NCI-H1105 treated with DMSO at 0.1 percent for 48 hours (cell line): ENCODE measurements around the gene GPR152.

Experiments used
- DNase-seq: peaks from one replicate; lab custom pipeline; 2025; lab: John Stamatoyannopoulos, UW

GPR152 gene

DNA sequence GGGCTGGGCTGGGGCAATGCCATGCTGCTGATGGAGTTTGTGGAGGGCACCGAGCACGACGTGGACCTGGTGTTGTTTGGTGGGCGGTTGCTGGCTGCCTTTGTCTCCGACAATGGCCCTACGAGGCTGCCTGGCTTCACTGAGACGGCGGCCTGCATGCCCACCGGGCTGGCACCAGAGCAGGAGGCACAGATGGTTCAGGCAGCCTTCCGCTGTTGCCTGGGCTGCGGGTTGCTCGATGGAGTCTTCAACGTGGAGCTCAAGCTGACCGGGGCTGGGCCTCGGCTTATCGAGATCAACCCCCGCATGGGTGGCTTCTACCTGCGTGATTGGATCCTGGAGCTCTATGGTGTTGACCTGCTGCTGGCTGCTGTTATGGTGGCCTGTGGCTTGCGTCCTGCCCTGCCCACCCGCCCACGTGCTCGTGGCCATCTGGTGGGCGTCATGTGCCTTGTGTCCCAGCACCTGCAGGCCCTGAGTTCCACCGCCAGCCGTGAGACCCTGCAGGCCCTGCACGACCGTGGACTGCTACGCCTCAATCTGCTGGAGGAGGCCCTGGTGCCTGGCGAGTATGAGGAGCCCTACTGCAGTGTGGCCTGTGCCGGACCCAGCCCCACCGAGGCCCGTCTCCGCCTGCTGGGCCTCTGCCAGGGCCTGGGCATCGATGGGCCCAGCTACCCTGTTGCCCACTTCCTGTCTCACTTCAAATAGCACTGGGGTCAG lies 28.5 kb downstream of the GPR152 start:
- no peak for DNase-seq

DNA sequence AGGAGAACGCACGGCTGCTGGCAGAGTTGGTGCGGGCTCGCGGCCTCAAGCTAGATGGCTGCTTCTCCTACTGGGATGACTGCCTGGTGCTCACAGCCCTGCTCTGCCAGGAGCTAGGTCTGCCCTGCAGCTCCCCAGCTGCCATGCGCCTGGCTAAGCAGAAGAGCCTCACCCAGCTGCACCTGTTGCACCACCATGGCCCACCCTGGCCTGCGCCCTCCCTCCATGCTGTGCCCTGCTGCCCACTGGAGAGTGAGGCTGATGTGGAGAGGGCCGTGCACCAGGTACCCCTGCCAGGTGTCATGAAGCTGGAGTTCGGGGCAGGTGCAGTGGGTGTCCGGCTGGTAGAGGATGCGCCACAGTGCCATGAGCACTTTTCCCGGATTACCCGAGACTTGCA lies 29.1 kb downstream of the GPR152 start:
- no peak for DNase-seq

DNA sequence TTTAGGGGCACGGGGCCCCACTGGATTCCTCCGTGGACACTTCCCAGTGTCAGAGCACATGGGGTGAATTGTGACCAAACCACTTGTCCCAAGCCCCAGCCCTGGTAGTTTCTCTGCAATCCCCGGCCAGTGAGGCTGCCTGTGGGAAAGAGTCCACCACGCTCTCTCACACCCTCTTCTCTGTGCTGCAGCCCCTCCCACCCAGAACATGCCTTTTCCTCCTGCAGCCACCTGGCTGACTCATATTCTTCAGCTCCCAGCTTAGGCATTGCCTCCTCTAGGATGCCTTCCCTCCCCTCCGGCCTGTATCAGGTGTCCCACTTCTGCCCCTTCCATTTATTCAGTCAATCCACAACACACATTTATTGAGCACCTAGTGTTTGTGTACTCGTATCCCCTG lies 29.6 kb downstream of the GPR152 start:
- no peak for DNase-seq

DNA sequence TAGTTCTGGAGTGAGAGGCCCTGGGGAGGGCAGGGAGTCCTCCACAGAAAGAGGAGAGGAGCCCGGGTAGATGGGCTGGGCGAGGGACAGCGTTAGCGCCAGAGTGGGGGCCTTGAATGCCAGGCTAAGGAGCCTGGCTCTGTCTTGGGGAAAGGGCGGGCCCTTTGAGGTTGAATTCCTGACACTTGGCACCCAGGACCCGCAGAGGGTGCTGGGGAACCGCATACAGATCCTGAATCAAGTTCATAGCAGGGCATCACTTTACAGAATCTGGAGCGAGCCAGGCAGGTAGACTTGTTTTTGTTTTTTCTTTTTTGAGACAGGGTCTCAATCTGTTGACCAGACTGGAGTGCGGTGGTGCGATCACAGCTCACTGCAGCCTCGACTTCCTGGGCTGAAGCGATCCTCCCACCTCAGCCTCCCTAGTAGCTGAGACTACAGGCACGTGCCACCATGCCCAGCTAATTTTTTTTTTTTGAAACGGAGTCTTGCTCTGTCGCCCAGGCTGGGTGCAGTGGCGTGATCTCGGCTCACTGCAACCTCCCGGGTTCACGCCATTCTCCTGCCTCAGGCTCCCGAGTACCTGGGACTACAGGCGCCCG lies 31.0 kb downstream of the GPR152 start:
- DNase-seq = no peak

DNA sequence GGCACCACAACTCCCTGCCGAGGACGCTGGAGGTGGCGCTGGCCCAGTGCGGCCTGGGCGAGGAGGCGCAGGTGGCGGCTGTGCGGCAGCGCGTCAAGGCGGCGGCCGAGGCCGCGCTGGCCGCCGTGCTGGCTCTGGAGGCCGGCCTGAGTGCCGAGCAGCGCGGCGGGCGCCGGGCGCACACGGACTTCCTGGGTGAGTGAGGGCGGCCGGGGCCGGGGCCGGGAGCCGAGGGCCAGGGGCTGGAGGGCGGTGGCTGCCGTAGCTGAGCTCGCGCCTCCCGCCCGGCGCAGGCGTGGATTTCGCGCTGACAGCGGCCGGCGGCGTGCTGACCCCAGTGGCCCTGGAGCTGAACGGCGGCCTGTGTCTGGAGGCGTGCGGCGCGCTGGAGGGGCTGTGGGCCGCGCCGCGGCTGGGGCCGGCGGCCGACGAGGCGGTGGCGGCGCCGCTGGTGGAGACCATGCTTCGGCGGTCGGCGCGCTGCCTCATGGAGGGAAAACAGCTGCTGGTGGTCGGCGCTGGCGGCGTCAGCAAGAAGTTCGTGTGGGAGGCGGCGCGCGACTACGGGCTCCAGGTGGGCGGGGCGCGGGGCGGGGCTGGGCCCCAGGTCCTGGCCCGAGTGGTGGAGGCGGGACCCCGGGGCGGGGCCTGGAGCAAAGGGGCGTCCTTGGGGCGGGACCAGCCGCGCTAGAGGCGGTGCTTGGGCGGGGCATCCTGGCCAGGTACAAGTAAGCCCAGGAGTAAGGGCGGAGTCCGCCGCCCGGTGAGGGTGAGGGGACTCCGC lies 31.7 kb downstream of the GPR152 start:
- peak; percentile 90 for DNase-seq

DNA sequence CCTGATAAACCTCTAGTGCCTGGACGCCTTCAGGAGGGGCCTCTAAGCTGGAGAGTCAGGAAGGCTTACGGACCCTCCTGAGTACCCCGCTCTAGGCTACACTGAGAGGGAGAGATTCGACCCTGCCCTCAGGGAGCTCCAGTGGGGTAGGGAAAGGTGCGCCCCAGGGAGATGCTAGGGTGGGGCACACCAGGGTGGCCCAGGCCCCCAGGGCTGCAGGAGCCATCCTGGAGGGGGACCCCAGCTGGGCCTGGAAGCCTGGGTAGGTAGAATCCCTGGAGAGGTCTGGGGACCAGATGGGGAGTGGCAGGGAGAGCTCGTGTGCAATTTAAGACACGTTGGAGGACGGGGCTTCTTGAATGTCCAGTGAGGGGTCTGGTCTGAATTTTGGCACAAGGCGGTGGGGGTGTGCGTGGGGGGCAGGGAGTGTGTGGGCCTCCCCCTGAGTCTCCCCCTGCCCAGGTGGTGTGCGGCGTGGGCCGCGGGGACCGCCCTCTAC lies 32.3 kb downstream of the GPR152 start:
- DNase-seq = no peak

DNA sequence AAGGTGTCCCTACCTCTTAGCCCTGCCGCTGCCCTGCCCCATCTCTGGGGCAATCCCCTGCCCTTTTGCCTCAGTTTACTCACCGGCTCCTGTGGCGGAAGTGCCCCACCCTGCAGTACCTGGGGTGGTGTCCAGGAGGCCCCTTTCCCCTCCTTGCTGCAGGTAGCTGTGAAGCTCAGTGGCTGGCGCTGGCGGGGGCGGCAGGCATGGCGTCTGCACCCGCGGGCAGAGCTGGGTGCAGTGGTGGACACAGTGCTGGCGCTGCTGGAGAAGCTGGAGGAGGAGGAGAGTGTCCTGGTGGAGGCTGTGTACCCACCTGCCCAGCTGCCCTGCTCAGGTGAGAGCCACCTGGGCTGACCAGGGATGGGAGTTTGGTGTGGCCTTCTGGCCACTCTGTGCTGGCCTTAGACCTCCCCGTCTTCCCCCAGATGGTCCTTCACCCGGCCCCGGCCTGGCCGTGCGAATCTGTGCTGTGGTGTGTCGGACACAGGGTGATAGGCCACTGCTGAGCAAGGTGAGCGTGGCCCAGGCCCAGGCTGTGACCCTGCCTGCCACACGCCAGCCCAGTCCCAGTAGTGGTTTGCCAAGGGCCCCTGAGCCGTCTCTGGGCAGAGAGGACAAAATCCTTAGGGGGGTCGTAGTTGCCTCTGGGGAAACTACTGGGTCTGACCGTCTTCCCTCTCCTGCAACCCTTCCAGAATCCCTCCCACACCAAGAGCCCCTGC lies 33.0 kb downstream of the GPR152 start:
- DNase-seq = no peak

DNA sequence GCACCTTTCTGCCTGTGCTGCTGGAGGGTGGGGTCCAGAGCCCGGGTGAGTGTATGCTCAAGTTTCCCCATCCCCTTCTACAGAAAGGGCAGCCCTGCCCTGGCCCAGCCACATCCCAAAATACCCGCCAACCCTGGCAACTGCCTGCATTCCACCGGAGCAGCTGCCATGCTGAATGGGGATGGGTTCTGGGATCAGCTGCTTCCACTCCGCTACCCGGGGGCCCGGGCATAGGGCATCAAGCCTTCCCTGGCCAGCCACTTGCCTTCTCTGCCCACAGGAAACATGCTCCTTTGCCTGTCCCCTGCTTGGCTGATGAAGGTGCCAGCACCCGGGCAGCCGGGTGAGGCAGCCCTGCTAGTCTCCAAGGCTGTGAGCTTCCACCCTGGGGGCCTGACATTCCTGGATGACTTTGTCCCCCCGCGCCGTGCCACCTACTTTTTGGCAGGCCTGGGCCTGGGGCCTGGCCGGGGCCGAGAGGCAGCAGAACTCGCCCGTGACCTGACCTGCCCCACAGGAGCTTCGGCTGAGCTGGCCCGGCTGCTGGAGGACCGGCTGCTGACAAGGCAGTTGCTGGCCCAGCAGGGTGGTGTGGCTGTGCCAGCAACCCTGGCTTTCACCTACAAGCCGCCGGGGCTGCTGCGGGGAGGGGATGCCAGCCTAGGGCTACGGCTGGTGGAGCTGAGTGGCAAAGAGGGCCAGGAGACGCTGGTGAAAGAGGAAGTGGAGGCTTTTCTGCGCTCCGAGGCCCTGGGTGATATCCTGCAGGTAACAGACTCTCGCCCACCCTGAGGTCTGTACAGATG lies 33.9 kb downstream of the GPR152 start:
- DNase-seq = no peak

DNA sequence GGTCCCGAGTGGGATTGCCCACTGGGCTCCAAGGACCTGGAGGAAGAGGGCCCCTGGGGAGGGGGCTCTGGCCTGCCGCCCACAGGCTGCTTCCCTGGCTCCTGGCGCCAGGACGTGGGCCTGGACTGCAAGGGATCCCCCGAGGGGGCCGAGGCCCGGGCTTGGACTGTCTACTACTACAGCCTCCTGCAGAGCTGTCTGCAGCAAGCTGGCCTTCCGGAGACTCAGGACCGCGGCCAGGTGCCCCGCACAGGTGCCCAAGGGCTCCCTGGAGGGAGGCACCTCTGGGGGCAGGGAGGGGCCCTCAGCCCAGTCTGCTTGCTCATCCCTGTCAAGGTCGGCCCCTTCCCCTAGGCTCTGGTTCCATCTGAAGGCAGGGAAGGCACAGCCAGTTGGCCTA lies 35.1 kb downstream of the GPR152 start:
- DNase-seq = no peak

DNA sequence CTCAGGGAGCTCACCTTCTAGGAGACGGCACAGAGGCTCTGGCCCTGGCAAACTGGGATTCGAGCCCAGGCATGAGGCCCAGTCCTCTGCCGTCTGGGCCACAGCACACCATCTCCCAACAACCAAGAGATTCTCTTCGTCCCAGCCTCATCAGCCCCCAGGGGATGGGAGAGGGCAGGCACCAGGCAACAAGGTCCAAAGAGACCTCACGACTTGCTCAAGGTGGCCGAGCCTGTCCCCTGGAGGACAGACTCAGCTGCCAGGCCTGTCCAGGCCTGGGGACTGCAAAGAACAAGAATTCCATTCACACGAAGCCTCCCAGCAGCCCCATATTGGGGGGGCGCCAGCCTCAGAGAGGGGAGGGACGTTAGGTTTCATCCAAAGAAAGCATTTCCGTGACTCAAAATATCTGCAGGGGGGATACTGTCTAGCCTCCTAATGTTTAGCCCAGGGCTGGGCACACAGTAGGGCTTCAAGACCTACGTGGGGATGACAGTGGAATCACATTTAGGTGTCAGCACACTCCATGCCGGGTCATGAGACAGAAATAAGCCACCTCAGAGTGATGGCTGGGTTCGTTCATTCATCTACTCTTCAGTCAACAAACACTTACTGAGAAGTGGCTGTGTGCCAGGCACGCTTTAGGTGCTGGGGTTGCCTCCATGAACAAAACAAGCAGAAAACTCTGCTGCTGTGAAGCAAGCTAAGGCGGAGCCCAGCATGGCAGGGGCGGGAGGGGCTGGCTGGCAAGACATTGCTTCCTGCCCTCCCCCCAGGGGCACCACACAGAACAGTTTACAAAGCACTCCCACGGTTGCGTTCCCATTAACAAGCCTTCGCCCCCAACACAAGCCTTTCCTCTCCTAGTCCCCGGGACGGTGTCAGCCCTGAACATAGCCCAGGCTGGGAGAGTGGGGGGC lies 35.9 kb downstream of the GPR152 start:
- peak; percentile 45 for DNase-seq

DNA sequence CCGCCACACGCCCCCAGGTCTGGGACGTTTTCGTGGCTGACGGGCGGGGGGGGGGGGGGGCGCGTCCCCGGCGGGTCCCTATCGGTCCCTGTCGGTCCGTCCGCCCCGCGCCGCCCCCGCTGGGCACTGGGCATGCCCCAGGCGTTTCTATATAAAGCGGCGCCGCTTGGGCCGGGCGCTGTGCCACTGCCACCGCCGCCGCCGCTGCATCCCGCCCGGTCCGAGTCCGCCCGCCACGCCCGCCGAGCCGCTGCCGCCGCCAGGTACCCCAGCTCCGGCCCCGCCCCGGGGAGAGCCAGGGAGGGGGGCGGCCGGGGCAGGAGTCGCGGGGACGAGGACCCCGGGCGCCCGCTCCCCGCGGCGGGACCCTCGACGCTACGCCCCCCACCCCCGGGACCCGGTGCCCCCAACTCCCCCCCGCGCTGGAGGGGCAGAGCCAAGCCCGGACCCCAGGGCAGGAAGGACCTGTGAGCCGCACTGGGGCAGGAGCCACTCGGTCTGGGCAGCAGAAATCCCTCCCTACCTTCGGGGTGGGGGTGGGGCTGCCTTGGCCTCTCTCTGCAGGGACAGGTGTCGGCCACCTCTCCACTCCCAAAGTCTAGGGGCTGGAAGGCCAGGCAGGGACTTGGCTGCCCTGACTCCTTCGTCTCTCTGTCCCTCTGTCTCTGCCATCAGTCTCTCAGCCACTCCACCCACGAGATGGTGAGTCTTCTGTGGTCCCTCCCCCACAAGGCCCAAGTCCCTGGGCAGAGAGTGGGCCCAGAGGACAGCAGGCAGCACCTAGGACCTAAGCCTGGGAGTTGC lies 36.8 kb downstream of the GPR152 start, which contains the start of gene CARNS1:
Gene CARNS1 (plus strand): TSS at position 178 of the 804 bp plus-strand sequence. CDS start 522 bp downstream, at position 700.
- DNase-seq = peak; percentile 17

DNA sequence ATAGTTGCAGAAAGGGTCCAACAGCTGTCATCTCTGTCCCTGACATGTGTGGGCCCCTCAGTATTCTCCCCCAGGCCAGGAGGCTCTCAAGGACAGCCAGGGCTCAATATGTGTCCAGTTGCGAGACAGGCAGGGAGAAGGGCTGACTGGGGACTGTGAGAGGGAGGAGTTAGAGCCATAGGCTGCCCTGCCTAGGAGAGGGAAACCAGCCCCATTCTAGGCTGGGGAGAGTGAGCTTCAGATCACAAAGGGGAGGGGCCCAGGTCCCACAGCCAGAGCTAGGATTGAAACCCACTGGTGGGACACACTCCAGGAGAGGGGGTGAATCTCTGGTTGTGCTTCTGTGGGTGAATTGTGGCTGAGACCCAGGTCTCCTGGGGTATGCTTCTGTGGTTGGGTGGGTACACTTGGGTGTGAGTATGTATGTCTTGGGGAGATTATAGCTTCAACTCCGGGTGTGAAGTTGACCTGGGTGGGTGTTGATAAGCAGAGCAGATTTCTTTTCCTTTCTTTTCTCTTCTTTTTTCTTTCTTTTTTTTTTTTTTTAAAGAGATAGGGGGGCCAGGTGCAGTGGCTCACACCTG lies 39.2 kb downstream of the GPR152 start:
- DNase-seq = no peak

DNA sequence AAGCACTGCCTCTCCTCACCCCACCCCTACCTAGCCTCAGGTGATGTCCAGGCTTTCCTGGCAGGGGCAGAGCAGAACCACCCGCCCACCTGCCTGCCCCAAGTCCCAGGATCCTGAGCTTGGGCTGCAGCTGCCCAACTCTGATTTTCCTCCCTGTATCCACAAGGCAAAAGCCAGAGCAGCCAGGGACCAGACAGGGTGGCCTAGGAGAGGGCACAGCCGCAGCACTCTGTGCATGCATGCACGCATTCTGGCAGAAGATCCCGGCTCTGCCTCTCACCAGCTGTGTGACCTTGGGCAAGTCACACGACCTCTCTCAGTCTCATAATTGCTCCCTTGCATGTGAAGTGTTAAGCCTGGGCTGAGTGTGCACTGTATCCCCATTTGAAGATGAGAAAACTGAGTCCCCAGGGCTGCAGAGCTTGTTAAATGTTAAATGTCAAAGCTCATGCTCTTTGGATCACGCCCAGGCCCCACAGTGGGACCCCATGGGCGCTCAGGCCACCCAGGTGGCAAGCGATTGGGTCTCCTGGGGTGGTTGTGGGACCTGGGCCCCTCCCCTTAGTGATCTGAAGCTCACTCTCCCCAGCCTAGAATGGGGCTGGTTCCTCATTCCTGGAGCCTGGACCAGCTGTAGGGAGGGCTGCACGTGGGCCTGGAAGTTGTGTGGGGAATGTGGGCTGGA lies 39.9 kb downstream of the GPR152 start:
- DNase-seq = no peak

DNA sequence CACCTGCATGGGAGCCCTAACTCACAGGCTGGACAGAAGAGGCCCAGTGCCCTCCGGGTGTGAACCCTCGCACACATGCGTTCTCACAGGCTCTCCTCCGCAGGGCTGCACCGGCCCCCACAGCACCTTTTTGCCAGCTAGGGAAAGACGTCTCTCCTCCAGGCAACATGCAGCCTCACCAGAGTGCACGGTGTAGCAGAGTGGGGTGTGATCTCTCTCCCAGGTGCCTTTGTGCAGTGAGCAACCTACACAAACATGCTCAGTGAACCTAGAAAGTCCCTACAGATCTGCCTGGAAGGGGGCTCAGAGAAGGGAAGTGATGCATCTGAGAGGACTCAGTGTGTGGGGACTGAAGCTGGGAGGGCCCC lies 40.8 kb downstream of the GPR152 start:
- DNase-seq = no peak

DNA sequence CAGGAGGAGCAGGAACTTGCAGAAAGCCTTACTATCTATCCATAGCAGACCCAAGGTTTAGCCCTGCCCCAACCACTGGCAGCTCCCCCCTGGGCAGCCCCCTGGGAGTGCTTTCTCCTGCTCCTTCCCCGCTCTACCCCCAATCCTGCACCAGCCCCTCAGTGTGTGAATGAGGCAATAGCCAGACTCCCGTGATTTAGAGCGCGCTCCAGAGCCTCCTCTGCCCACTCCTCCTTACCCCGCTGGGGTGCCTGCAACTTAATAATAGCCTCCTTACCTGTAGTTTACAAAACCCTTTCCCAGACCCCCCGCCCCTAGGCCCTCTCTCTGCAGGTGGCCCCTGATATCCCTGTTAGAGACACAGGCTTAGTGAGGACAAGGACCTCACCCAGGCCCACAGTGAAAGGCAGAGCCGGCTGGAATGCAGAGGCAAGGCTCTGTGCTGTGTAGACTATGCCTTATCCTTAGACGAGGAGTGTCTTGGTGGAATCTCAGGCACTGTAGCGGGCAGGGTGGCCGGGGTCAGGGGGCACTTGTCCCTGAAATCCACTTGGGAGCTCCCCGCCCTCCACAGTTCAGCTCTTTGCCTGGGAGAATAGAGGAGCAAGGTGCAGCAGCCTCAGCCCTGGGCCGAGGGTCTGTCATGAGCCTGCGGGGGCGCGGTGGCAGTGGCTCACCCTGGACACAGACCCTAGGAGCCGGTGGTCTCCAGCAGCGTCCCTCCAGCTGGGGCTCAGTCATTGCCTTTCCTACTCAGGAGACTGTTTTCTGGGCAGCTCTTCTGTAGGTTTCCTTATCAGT lies 41.3 kb downstream of the GPR152 start:
- no peak for DNase-seq

DNA sequence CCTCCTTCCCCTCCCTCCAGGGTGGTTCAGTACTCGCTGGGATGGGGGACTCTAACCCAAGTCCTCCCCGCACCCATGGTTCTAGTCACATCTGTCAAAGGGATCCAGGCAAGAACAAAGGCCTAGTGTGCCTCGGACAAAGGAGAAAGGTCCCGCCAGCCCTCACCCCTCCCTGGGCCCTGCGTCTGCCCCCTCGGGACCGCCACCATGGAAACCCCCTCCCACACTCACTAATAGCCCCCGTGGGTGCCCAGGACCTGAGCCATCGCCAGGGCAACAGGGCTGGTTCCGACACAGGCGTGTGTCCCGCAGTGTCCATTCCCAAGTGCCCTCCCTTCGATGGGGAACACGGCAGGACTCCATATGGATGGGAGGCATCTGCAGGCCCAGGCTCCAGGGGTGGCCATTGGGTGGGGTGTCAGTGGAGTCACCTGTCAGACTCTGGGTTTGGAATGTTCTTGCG lies 42.1 kb downstream of the GPR152 start:
- DNase-seq = no peak

DNA sequence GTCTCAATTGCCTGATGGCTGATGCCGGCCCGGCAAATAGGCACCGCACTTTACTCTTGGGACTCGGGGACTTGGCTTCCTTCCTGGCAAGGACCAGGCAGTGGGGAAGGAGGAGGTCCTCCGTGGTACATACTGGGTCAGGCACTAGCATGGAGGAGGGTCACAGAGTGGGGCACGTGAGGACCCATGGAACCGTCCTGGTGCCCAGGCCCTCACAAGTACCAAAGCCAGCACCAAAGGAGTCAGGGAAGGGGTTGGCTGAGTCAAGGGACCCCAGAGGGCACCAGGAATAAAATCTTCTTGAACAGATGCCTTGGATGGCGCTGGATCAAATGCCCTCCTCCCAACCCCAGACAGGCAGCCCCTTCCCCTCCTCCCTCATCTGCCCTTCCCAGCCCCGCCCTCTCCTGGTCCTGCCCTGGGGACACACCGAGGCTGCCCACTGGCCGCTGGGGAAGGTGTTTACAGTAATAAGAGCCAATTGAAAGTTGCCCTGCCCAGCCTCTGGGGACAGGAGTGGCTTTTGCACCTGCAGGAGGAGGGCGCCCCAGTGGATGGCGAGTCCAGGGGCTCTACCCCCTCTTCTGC lies 42.7 kb downstream of the GPR152 start:
- DNase-seq = peak; percentile 15
